GM23338 (cell line): Measurements from ENCODE around the gene CIZ1.

Experiments used
- CREB1 ChIP-seq: fragments of 250-450 bp; sonication (Bioruptor Pico); IDR thresholded peaks from 2 replicates; pipeline ENCODE4 v1.5.0; 2020; ENCODE audit warnings: low read depth, mild to moderate bottlenecking, moderate library complexity
- EZH2 ChIP-seq: fragments of 200-600 bp; sonication (generic); IDR thresholded peaks from one replicate; pipeline ENCODE4 v1.8.0; 2017; ENCODE audit warnings: antibody characterized with exemption, mild to moderate bottlenecking, low read depth; ENCODE audit not compliant: unreplicated experiment
- EZH2phosphoT487 ChIP-seq: fragments of 200-600 bp; sonication (generic); IDR thresholded peaks from one replicate; pipeline ENCODE4 v1.8.1; 2018; ENCODE audit warnings: antibody characterized with exemption; ENCODE audit not compliant: unreplicated experiment
- NANOG ChIP-seq: IDR thresholded peaks from 2 replicates; pipeline ENCODE4 v1.6.1; 2016; ENCODE audit warnings: antibody characterized with exemption, borderline replicate concordance
- POLR2AphosphoS5 ChIP-seq: IDR thresholded peaks from 2 replicates; pipeline ENCODE4 v1.6.1; 2016; ENCODE audit warnings: antibody characterized with exemption, low read depth
- STAT1 ChIP-seq: IDR thresholded peaks from one replicate; pipeline ENCODE4 v1.6.1; 2016; ENCODE audit warnings: antibody characterized with exemption; ENCODE audit not compliant: unreplicated experiment
- ZNF114 ChIP-seq: fragments of 250-450 bp; sonication (Bioruptor Pico); IDR thresholded peaks from 2 replicates; pipeline ENCODE4 v1.5.0; 2020; ENCODE audit warnings: mild to moderate bottlenecking, moderate library complexity
- ZNF331 ChIP-seq: fragments of 250-450 bp; sonication (Bioruptor Pico); IDR thresholded peaks from 2 replicates; pipeline ENCODE4 v1.5.0; 2020; ENCODE audit warnings: low read depth, mild to moderate bottlenecking, moderate library complexity
- TF ChIP-seq, protein P1 (sequence below), 2 experiments: fragments of 200-600 bp in 1 of 2; sonication (generic) in 1 of 2; conservative IDR thresholded peaks; 2 replicates each; pipeline versions ENCODE4 v1.5.1 to v1.6.1; 2016 to 2017; ENCODE audit warnings: antibody characterized with exemption in 2 of 2, low read depth in 2 of 2, mild to moderate bottlenecking in 2 of 2, moderate library complexity in 1 of 2
- TF ChIP-seq, protein P2 (sequence below): IDR thresholded peaks from one replicate; pipeline ENCODE4 v1.6.1; 2018; ENCODE audit warnings: antibody characterized with exemption; ENCODE audit not compliant: unreplicated experiment

DNA sequence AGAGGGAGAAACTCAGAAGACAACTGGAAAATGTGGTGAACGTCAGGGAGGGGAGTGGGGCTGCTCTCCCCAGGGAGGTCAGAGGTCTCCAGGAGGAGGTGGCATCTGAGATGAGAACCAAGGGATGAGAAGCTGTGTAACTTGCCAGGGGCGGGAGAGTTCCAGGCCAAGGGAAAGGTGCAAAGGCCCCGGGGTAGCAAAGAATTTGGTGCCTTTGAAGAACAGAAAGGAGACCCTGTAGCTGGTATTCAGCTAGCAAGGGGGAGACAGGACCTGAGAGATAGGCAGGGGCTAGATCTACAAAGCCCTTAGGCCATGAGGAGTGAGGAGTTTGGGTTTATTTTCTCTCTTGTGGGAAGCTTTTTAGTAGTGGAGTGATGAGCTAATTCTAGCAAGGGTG, 15.1 kb upstream of the CIZ1 start:
- TF ChIP-seq, protein P1, sequence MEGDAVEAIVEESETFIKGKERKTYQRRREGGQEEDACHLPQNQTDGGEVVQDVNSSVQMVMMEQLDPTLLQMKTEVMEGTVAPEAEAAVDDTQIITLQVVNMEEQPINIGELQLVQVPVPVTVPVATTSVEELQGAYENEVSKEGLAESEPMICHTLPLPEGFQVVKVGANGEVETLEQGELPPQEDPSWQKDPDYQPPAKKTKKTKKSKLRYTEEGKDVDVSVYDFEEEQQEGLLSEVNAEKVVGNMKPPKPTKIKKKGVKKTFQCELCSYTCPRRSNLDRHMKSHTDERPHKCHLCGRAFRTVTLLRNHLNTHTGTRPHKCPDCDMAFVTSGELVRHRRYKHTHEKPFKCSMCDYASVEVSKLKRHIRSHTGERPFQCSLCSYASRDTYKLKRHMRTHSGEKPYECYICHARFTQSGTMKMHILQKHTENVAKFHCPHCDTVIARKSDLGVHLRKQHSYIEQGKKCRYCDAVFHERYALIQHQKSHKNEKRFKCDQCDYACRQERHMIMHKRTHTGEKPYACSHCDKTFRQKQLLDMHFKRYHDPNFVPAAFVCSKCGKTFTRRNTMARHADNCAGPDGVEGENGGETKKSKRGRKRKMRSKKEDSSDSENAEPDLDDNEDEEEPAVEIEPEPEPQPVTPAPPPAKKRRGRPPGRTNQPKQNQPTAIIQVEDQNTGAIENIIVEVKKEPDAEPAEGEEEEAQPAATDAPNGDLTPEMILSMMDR (conservative IDR thresholded peaks at IDR 0.05; ENCODE audit: low read depth in 2 of 2) = no peak
- TF ChIP-seq, protein P2, sequence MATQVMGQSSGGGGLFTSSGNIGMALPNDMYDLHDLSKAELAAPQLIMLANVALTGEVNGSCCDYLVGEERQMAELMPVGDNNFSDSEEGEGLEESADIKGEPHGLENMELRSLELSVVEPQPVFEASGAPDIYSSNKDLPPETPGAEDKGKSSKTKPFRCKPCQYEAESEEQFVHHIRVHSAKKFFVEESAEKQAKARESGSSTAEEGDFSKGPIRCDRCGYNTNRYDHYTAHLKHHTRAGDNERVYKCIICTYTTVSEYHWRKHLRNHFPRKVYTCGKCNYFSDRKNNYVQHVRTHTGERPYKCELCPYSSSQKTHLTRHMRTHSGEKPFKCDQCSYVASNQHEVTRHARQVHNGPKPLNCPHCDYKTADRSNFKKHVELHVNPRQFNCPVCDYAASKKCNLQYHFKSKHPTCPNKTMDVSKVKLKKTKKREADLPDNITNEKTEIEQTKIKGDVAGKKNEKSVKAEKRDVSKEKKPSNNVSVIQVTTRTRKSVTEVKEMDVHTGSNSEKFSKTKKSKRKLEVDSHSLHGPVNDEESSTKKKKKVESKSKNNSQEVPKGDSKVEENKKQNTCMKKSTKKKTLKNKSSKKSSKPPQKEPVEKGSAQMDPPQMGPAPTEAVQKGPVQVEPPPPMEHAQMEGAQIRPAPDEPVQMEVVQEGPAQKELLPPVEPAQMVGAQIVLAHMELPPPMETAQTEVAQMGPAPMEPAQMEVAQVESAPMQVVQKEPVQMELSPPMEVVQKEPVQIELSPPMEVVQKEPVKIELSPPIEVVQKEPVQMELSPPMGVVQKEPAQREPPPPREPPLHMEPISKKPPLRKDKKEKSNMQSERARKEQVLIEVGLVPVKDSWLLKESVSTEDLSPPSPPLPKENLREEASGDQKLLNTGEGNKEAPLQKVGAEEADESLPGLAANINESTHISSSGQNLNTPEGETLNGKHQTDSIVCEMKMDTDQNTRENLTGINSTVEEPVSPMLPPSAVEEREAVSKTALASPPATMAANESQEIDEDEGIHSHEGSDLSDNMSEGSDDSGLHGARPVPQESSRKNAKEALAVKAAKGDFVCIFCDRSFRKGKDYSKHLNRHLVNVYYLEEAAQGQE = no peak
- TF ChIP-seq CREB1 = no peak
- TF ChIP-seq POLR2AphosphoS5 = no peak
- no peak for TF ChIP-seq EZH2
- TF ChIP-seq EZH2phosphoT487 = no peak
- no peak for TF ChIP-seq ZNF331 (CRISPR knock-in tag)
- no peak for TF ChIP-seq NANOG
- no peak for TF ChIP-seq ZNF114 (CRISPR knock-in tag)
- TF ChIP-seq STAT1 = no peak
